Measurements from ENCODE around the gene NR5A1. TPM values are rescaled to one million over a fixed set of nuclear protein-coding genes. Genes with fewer than 3 reads are reported as not detected.

The NR5A1 gene
- polyA plus RNA-seq, 1 experiment = not detected

- TF ChIP-seq, protein P1, sequence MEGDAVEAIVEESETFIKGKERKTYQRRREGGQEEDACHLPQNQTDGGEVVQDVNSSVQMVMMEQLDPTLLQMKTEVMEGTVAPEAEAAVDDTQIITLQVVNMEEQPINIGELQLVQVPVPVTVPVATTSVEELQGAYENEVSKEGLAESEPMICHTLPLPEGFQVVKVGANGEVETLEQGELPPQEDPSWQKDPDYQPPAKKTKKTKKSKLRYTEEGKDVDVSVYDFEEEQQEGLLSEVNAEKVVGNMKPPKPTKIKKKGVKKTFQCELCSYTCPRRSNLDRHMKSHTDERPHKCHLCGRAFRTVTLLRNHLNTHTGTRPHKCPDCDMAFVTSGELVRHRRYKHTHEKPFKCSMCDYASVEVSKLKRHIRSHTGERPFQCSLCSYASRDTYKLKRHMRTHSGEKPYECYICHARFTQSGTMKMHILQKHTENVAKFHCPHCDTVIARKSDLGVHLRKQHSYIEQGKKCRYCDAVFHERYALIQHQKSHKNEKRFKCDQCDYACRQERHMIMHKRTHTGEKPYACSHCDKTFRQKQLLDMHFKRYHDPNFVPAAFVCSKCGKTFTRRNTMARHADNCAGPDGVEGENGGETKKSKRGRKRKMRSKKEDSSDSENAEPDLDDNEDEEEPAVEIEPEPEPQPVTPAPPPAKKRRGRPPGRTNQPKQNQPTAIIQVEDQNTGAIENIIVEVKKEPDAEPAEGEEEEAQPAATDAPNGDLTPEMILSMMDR (IDR thresholded peaks at IDR 0.05; ENCODE audit: low read depth, low read length) = no peak
- CTCF ChIA-PET = no interaction called here
- POLR2A ChIA-PET = interaction anchor here (0.7 kb wide), 1 partner anchor 108 kb away, joined by 3 read pairs; no protein-coding TSS in a partner anchor
- no peak overlapping the region for H3K27ac ChIP-seq (ENCODE audit: low read depth, low read length)
- peaks cover 80% of the 10 kb centered on the region for H3K27me3 ChIP-seq (ENCODE audit: control insufficient read depth, insufficient read depth, low read length)
- no peaks in the 10 kb centered on the region; the same call in 1 of the 2 replicates for H3K9me3 ChIP-seq (ENCODE audit: control insufficient read depth, insufficient read depth, low read length)
- DNase-seq (ENCODE audit: low read depth, low spot score) = no peak
- no peak overlapping the region for H3K4me3 ChIP-seq (ENCODE audit: low read depth, low read length)
Observed at GRCh38 chr9:124503713-124504529, 3.3 kb downstream of the NR5A1 start.

GRCh38 chr9:124502711-124503702, 4.2 kb downstream of the NR5A1 start:
- Histone ChIP-seq H3K27me3 (ENCODE audit: control insufficient read depth, insufficient read depth, low read length) (peaks cover 86% of the 10 kb centered on the region), H3K9me3 (ENCODE audit: control insufficient read depth, insufficient read depth, low read length) (no peaks in the 10 kb centered on the region; the same call in 1 of the 2 replicates), H3K4me3 (ENCODE audit: low read depth, low read length) (no peak overlapping the region), H3K27ac (ENCODE audit: low read depth, low read length) (no peak overlapping the region)
- CTCF ChIA-PET = interaction anchor here (0.6 kb wide), 1 partner anchor 50 kb away, joined by 5 read pairs; no protein-coding TSS in a partner anchor
- DNase-seq (ENCODE audit: low read depth, low spot score) = no peak
- TF ChIP-seq, protein P1 (IDR thresholded peaks at IDR 0.05; ENCODE audit: low read depth, low read length) = no peak
- POLR2A ChIA-PET = no interaction called here

- TF ChIP-seq, protein P1 (IDR thresholded peaks at IDR 0.05; ENCODE audit: low read depth, low read length) = no peak
- no peak for DNase-seq (ENCODE audit: low read depth, low spot score)
- no peak overlapping the region for H3K4me3 ChIP-seq (ENCODE audit: low read depth, low read length)
- H3K27ac ChIP-seq (ENCODE audit: low read depth, low read length) = no peak overlapping the region
- ChIA-PET POLR2A (interaction anchor here (0.6 kb wide), 1 partner anchor 81 kb away, joined by 3 read pairs; no protein-coding TSS in a partner anchor), CTCF (no interaction called here)
- H3K9me3 ChIP-seq (ENCODE audit: control insufficient read depth, insufficient read depth, low read length) = no peaks in the 10 kb centered on the region; the same call in 1 of the 2 replicates
- H3K27me3 ChIP-seq (ENCODE audit: control insufficient read depth, insufficient read depth, low read length) = peaks cover 81% of the 10 kb centered on the region
Observed at GRCh38 chr9:124501771-124502320, 5.4 kb downstream of the NR5A1 start.

DNA sequence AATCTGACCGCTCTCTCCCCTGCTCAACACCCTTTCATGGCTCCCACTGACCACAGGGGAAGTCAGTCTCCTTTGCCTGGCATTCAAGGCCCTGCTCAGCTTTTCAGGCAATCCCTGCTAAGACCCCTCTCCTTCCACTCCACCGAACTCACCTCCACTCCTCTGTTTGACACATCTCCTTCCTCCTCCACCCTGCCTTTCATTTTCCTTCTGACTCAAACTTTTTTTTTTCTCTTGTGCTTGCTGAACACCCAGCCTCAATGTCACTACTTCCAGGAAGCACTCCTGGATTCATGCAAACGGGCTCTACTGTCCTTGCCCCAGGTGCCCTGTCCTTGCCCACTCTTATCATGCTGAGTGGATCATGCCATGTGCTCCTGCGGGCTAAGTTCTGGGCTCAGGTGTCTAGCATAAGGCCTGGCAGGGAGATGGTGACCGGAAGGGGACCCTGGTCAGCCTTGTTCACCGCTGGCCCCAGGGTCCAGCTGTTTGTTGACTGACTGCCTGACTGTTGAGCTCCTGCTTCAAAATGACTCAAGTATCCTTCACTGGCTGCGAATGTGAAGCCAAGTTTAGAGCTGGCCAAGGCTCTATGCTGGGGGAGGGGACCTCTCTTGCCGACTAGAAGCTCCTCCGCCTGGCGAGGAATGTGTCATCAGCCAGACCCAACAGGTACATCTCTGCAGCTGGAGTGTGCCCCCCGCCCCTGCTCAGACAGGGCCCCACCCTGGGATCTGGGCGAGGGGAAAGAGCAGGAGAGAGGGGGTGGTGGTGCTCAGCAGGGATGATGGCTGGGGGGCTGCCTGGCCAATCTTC, 6.2 kb downstream of the NR5A1 start:
- DNase-seq (ENCODE audit: low read depth, low spot score) = no peak
- peaks cover 81% of the 10 kb centered on the region for H3K27me3 ChIP-seq (ENCODE audit: control insufficient read depth, insufficient read depth, low read length)
- ChIA-PET CTCF (no interaction called here), POLR2A (no interaction called here)
- no peak overlapping the region for H3K4me3 ChIP-seq (ENCODE audit: low read depth, low read length)
- H3K27ac ChIP-seq (ENCODE audit: low read depth, low read length) = no peak overlapping the region
- TF ChIP-seq, protein P1 (IDR thresholded peaks at IDR 0.05; ENCODE audit: low read depth, low read length) = no peak
- H3K9me3 ChIP-seq (ENCODE audit: control insufficient read depth, insufficient read depth, low read length) = no peaks in the 10 kb centered on the region; the same call in 1 of the 2 replicates

Data from AG04450 (cell line).